OCI-LY1 (cell line): ENCODE data around the gene FKBP7.

ENCODE experiments used
- H2AFZ ChIP-seq: fragments of 200-600 bp; sonication (generic), shearing (Covaris generic); 2 replicates; pipeline ENCODE4 v1.6.0; 2014; ENCODE audit warnings: antibody characterized with exemption, mild to moderate bottlenecking, low read length
- H3F3A ChIP-seq: fragments of 200-600 bp; sonication (generic), shearing (Covaris generic); 2 replicates; pipeline ENCODE4 v1.6.0; 2014; ENCODE audit warnings: mild to moderate bottlenecking, antibody characterized with exemption, low read length, moderate library complexity; ENCODE audit not compliant: insufficient read depth
- H3K27ac ChIP-seq: fragments of 200-600 bp; sonication (generic); 2 replicates; pipeline ENCODE4 v1.5.1; 2014; ENCODE audit warnings: low read length, mixed run types, mild to moderate bottlenecking, low read depth; ENCODE audit not compliant: poor library complexity, severe bottlenecking
- H3K27me3 ChIP-seq: fragments of 200-600 bp; sonication (generic); 2 replicates; pipeline ENCODE4 v1.6.0; 2014; ENCODE audit warnings: antibody characterized with exemption, mild to moderate bottlenecking, low read length, moderate library complexity; ENCODE audit not compliant: insufficient read depth
- H3K36me3 ChIP-seq: fragments of 200-600 bp; sonication (generic); 2 replicates; pipeline ENCODE4 v1.6.1; 2014; ENCODE audit warnings: mild to moderate bottlenecking, antibody characterized with exemption, low read length, moderate library complexity, mixed read lengths; ENCODE audit not compliant: insufficient read depth
- H3K4me1 ChIP-seq: fragments of 200-600 bp; sonication (generic); 2 replicates; pipeline ENCODE4 v1.5.1; 2014; ENCODE audit warnings: mild to moderate bottlenecking, low read length, moderate library complexity; ENCODE audit not compliant: insufficient read depth, severe bottlenecking
- H3K4me2 ChIP-seq: fragments of 200-600 bp; sonication (generic), shearing (Covaris generic); 2 replicates; pipeline ENCODE4 v1.6.1; 2014; ENCODE audit warnings: low read length
- H3K4me3 ChIP-seq: fragments of 200-600 bp; sonication (generic); 2 replicates; pipeline ENCODE4 v1.5.1; 2014; ENCODE audit warnings: low read length, low read depth, mild to moderate bottlenecking, mixed read lengths; ENCODE audit not compliant: poor library complexity, severe bottlenecking
- H3K79me2 ChIP-seq: fragments of 200-600 bp; shearing (Covaris generic); 2 replicates; pipeline ENCODE4 v1.6.1; 2016; ENCODE audit warnings: mixed run types, low read length, mixed read lengths; ENCODE audit not compliant: insufficient read depth
- H3K9ac ChIP-seq: fragments of 200-600 bp; sonication (generic), shearing (Covaris generic); 2 replicates; pipeline ENCODE4 v1.6.1; 2014; ENCODE audit warnings: mild to moderate bottlenecking, low read length, mixed read lengths
- H3K9me2 ChIP-seq: fragments of 200-600 bp; sonication (generic), shearing (Covaris generic); 2 replicates; pipeline ENCODE4 v1.6.1; 2014; ENCODE audit warnings: low read depth, mild to moderate bottlenecking, low read length, mixed read lengths
- H3K9me3 ChIP-seq: fragments of 200-600 bp; shearing (Covaris generic); 2 replicates; pipeline ENCODE4 v1.6.1; 2014; ENCODE audit warnings: low read length, mixed read lengths
- H4K20me1 ChIP-seq: fragments of 200-600 bp; sonication (generic), shearing (Covaris generic); 2 replicates; pipeline ENCODE4 v1.6.0; 2016; ENCODE audit warnings: mild to moderate bottlenecking, low read length; ENCODE audit not compliant: insufficient read depth
- EZH2 ChIP-seq: fragments of 200-600 bp; sonication (generic), shearing (Covaris generic); IDR thresholded peaks from 2 replicates; pipeline ENCODE4 v1.8.0; 2017; ENCODE audit warnings: borderline replicate concordance, mixed run types, mild to moderate bottlenecking, antibody characterized with exemption, low read length, moderate library complexity, mixed read lengths
- TF ChIP-seq, protein P1 (sequence below): fragments of 200-600 bp; sonication (generic), shearing (Covaris generic); IDR thresholded peaks from 2 replicates; pipeline ENCODE4 v1.5.1; 2017; ENCODE audit warnings: mild to moderate bottlenecking, antibody characterized with exemption, low read length, moderate library complexity, mixed read lengths

FKBP7 gene

GRCh38 chr2:178517496-178517895 lies 39.1 kb upstream of the FKBP7 start:
- TF ChIP-seq EZH2, result no peak
- TF ChIP-seq, protein P1, sequence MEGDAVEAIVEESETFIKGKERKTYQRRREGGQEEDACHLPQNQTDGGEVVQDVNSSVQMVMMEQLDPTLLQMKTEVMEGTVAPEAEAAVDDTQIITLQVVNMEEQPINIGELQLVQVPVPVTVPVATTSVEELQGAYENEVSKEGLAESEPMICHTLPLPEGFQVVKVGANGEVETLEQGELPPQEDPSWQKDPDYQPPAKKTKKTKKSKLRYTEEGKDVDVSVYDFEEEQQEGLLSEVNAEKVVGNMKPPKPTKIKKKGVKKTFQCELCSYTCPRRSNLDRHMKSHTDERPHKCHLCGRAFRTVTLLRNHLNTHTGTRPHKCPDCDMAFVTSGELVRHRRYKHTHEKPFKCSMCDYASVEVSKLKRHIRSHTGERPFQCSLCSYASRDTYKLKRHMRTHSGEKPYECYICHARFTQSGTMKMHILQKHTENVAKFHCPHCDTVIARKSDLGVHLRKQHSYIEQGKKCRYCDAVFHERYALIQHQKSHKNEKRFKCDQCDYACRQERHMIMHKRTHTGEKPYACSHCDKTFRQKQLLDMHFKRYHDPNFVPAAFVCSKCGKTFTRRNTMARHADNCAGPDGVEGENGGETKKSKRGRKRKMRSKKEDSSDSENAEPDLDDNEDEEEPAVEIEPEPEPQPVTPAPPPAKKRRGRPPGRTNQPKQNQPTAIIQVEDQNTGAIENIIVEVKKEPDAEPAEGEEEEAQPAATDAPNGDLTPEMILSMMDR, result no peak
- peaks cover 4% of the 10 kb centered on the region; the same call in 1 of the 2 replicates for H3K36me3 ChIP-seq
- no peaks in the 10 kb centered on the region for H3K9me3 ChIP-seq
- H3K79me2 ChIP-seq, result no peaks in the 10 kb centered on the region
- H4K20me1 ChIP-seq, result no peaks in the 10 kb centered on the region
- H2AFZ ChIP-seq, result no peak overlapping the region
- H3K27ac ChIP-seq, result no peak overlapping the region
- H3K27me3 ChIP-seq, result no peaks in the 10 kb centered on the region
- no peak overlapping the region for H3K4me3 ChIP-seq
- H3K9ac ChIP-seq, result no peak overlapping the region
- no peaks in the 10 kb centered on the region for H3K9me2 ChIP-seq
- peaks cover 1% of the 10 kb centered on the region for H3K4me1 ChIP-seq
- no peak overlapping the region for H3K4me2 ChIP-seq
- no peaks in the 10 kb centered on the region for H3F3A ChIP-seq

DNA sequence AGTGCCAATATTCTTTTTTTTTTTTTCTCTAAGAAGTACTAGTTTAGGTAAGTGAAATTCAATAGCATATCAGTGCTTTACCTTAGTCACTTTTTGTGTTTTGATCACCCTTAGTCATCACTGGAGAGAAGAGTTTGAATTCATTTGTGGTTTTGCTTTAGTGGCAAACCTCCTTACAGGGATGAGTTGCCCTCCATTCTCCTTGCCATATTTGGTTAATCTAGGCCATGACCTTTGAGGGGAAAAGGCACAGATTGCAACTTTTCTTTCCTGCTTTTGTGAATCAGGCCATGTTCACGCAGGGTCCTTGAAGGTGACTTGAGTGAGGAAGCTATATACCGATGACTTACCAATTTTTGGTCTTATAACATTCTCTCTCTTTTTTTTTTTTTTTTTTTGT lies 36.3 kb upstream of the FKBP7 start:
- no peak overlapping the region for H3K27ac ChIP-seq
- no peak overlapping the region for H3K9ac ChIP-seq
- no peak overlapping the region for H3K4me3 ChIP-seq
- peaks cover 17% of the 10 kb centered on the region; the same call in 1 of the 2 replicates for H3K36me3 ChIP-seq
- H3K9me2 ChIP-seq, result no peaks in the 10 kb centered on the region
- TF ChIP-seq, protein P1, result no peak
- no peak for TF ChIP-seq EZH2
- no peaks in the 10 kb centered on the region for H3K79me2 ChIP-seq
- H3K27me3 ChIP-seq, result no peaks in the 10 kb centered on the region
- no peaks in the 10 kb centered on the region for H3K9me3 ChIP-seq
- H4K20me1 ChIP-seq, result no peaks in the 10 kb centered on the region
- H3F3A ChIP-seq, result no peaks in the 10 kb centered on the region
- H3K4me2 ChIP-seq, result no peak overlapping the region
- H2AFZ ChIP-seq, result no peak overlapping the region
- H3K4me1 ChIP-seq, result no peaks in the 10 kb centered on the region

- Histone ChIP-seq H3K9me3 (no peaks in the 10 kb centered on the region), H3K4me1 (no peaks in the 10 kb centered on the region), H3K27ac (no peak overlapping the region), H4K20me1 (no peaks in the 10 kb centered on the region), H3K27me3 (no peaks in the 10 kb centered on the region), H3F3A (no peaks in the 10 kb centered on the region), H3K9ac (no peak overlapping the region), H3K9me2 (no peaks in the 10 kb centered on the region), H3K79me2 (no peaks in the 10 kb centered on the region), H3K4me2 (no peak overlapping the region), H3K36me3 (peaks cover 20% of the 10 kb centered on the region; the same call in 1 of the 2 replicates), H2AFZ (no peak overlapping the region), H3K4me3 (no peak overlapping the region)
- TF ChIP-seq, protein P1, result no peak
- TF ChIP-seq EZH2, result no peak
These were observed 35.5 kb upstream of the FKBP7 start for GRCh38 chr2:178513876-178514275.
